Right lung (tissue), 10 donors: ENCODE data around the gene OR12D3. TPM values are rescaled to one million over a fixed set of nuclear protein-coding genes. Genes with fewer than 3 reads are reported as not detected.
"Not testable (repeated sequence)": the region's sequence is repeated elsewhere in the genome, so short reads cannot be mapped to it uniquely, and the experiment has no call there.

Source experiments
- DNase-seq, 2 donors: peaks; one replicate each; pipeline ENCODE4 v3.0.0-alpha.2; 2013
- long read RNA-seq, 8 donors: transcript quantifications; one replicate each; lab custom pipeline, GENCODE V29; 2026
- polyA plus RNA-seq, 5 donors: library from polyadenylated mRNA; unstranded; fragments of 120-200 nt; gene quantifications; one replicate each; pipeline versions ENCODE4 v1.2.1 to v1.2.3, GENCODE V29; 2013; ENCODE audit warnings: inconsistent platforms in 1 of 5, low replicate concordance in 1 of 5; ENCODE audit not compliant: insufficient read length in 5 of 5, insufficient read depth in 1 of 5

The OR12D3 gene, protein sequence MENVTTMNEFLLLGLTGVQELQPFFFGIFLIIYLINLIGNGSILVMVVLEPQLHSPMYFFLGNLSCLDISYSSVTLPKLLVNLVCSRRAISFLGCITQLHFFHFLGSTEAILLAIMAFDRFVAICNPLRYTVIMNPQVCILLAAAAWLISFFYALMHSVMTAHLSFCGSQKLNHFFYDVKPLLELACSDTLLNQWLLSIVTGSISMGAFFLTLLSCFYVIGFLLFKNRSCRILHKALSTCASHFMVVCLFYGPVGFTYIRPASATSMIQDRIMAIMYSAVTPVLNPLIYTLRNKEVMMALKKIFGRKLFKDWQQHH
- polyA plus RNA-seq = not detected
- long read RNA-seq, donor 1, partial matches to known transcripts = 0 of 1 reads
- long read RNA-seq, donor 1, other reads (novel, unspliced or antisense) = 0 of 1 reads
- long read RNA-seq, donor 2 = 0 reads
- long read RNA-seq, donor 3 = 0 reads
- long read RNA-seq, donor 4 = 0 reads
- long read RNA-seq, donor 5 = 0 reads
- long read RNA-seq, donor 6 = 0 reads
- long read RNA-seq, donor 7 = 0 reads
- long read RNA-seq, donor 8 = 0 reads

DNA sequence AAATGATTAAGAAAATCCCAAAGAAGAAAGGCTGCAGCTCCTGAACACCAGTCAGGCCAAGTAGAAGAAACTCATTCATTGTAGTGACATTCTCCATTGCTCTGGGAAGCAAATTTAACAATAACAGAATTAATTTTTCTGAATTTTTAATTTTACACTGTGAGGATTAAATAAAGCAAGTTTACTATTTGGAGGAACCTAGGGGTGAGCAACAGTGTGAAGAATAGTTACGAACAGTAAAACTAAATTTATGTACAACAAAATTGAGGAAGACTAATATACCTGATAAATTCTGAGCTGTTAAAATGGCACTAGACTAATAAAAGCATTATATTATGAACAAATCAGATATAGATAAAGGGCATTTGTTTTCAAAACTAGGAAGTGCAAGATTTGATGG, at the start of gene OR12D3:
Gene OR12D3 (minus strand): TSS at position 101 of the 400 bp plus-strand sequence. CDS start 4 bp downstream, at position 97.
- no peak for DNase-seq

DNA sequence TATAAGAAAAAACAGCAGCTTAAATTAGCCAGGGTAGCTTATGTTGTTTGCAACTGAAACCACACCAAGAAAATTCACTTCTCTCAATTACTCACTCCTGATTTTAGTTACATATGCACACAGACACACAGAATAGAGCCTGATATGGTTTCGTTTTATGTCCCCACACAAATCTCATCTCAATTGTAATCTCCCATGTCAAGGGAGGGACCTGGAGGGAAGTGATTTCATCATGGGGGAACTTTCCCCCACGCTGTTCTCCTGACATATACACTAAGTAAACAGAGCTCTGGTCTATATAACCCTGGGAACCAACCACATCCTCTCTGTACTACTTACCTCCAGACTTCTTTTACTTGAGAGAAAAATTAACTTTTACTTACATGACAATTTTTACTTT, 49.5 kb upstream of the OR12D3 start:
- DNase-seq = no peak

DNA sequence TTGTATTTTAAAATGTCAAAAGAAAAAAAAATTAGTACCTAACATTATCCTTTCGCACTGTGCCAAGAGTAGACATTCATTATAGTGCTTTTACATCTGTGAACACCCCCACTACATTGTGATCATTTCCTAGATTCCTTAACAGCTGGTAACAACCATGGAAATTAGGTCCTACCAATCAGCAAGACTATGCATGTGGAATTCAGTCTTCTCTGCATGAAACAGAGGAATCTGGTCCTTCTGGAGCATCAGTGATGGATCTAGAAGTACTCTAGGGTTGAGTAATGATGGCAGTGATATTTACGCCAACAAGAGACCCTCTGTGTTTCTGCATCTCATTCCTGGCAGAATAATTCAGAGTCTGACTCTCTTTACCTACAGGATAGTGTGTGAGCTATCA, 49.1 kb upstream of the OR12D3 start:
- DNase-seq = no peak

DNA sequence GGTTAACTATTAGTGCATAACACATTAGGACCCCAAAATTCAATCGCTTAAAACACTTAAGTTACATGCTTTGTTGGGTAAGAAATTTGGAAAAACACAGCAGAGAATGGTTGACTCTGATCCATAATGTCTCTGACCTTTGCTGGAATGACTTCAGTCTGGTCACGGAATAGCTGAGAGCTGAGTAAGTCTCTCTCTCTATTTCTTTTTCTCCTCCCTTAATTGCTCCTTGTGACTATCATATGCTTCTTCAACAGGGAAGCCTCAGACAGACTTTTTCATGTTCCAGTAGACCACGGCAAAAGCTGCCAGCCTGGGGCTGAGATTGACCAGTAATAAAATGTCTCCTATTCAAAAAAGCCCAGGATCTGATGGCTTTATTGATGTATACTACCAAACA, 44.4 kb upstream of the OR12D3 start:
- no peak for DNase-seq

DNA sequence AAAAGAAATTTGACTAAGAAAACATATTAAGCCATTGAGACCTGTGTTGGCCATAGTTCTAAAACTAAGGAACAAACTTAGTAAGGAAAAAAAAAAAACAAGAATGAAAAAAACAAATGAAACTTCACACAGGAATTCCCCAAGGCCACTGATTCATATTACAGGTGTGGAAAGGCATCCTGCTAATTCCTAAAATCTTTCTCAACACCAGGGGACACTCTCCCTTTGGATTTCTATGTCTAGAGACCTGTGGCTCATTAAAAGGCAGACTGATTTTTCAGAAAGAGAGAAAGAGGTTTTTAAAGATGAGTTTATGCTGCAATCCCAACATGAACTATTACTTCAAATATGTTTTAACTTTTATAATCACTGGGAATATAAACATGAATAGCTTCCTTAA, 39.5 kb upstream of the OR12D3 start, which contains the start of gene OR12D1:
Gene OR12D1 (plus strand): TSS at position 341 of the 400 bp plus-strand sequence.
- DNase-seq = no peak

DNA sequence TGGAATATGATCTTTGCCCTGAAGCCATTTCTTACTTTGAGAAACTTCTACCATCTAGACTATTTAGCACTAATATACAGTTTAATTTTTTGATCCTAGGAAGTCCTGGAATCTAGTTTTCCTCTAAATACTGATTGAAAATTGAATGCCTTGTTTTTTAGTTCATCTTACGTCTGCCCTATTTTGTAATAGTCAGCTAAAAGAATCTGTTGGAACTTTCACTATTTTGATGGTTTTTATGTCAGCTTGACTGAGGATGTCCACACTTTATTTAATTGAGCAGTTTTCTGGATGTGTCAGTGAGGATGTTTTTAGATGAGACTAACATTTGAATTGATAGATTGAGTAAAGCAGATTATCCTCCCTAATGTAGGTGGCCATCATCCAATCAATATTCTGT, 28.7 kb upstream of the OR12D3 start:
- DNase-seq = no peak

DNA sequence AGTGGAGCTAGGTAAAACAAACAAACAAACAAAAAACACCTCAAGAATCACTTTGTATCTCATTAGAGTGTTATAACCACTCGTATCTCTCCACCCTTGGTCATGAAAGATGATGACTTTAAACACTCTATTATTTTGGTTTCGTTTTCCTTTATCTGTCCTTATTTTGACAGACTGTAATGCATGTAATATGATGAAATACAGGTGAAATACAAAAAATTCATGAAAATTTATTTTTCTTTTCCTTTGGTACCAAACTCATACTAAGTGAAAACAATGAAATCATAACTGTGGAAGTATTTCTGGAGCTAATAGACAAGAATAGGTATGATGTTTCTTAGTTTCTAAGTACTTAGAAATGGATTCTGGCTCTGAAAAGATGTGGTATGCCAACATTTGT, 24.4 kb upstream of the OR12D3 start:
- no peak for DNase-seq

DNA sequence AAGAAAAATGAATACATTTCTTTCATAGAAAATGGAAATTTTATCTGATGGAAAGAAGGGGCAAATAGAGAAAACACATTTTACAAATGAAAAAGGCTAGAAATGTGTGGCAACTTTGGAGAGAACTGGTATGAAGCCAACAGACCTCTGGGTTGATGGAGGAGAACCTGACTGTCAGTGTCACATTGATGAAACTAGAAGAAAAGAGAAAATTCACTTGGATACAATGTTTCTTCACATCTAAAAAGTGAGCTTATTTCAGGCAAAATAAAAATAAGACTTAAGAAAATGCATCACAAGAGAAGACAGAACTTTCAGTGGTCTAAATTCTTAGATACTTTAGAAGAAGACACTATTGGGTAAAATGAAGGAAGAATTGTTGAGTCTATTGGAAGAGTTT, 20.2 kb upstream of the OR12D3 start, which contains the start of gene OR12D2:
Gene OR12D2 (plus strand): TSS at position 301 of the 400 bp plus-strand sequence. CDS start 1,069 bp downstream, outside the sequence.
- DNase-seq = no peak

DNA sequence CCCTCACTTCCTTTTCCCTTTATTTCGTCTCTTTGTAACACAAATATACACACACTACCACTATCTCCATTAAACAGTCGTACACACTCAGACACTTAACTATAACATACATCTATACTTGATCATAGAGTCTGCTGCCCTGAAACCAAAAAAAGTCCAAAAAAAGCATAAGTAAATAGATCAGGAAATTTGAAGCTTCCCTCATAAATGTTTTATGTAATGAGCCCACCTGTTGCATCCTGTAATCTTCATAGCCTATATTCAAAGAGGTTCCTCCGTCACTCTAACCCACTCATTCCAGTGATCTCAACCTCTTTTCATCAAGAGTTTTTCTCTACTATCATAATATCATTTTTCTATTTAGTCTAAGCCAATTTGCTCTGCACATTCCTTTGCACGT, 13.4 kb upstream of the OR12D3 start:
- DNase-seq = no peak

DNA sequence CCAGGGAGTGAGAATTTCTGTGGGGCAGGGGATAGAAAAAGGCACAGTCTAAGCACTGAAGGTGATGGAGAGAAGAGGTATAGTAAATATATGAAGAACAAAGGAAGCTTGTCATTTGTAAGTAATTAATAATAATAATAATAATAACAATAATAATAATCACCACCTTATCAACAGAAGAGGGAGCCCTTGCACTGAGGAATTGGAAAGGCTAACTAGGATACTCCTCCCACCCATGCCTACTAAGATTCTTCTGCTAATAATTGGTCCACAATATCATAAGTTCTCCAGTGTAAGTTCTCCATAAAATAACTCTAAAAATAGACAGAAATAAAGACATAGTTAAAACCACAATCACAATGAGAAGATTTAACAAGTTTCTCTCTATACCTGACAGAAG, 912 bp upstream of the OR12D3 start:
- peak in 1 of 2 donors; percentile 0 for DNase-seq

DNA sequence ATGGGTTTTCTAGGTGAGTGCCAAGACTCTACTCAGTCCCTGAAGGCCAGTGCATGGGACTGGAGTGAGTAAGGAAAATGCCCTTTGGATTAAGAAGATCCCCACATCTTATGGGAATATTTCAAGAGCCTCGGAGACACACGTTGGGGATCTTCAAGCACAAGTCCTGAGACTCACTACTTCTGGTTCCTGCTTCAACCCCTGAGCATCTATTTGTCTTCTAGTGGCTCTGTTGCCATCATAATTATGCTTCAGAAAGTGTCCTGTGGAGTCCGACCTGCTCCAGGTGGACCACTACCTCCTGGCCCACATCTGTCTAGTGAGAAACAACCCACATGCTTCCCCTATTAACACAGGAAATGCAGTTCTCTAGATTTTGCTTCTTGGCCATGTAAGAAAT, 6.3 kb downstream of the OR12D3 start, which contains the start of gene OR5V1:
Gene OR5V1 (minus strand): TSS at position 101 of the 400 bp plus-strand sequence. CDS start 12,670 bp downstream, outside the sequence.
- DNase-seq = no peak

DNA sequence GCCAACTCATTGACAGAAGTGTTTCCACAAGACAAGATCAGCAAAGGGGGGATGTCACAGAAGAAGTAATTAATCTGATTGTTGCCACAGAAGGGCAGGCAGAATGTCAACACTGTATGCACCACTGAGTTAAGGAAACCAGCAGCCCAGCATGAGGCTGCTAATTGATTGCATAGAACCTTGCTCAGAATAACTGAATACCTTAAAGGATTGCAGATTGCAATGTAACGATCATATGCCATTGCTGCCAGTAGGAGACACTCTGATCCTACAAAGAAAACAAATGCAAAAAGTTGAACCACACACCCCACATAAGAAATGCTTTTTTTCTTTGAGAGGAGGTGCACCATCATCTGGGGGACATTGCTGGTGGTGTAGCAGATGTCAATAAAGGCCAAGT, 19.5 kb downstream of the OR12D3 start:
- DNase-seq = no peak

DNA sequence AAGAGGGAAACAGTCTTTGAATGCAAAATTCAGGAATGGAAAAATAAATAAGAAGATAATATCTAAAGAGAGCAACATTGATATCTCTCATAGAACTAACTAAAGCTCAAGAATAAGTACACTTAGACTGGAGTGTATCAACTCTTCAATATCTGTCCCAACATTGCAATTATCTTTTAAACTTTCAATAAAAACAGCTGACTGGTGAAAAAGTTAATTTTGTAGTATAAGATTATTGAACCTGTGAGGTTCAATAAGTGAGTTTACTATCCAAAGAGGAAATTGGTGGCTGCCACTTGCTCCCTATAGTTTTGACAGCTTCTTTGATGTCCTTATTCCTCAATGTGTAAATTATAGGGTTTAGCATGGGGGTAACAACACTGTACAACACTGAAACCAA, 20.1 kb downstream of the OR12D3 start:
- DNase-seq = no peak

DNA sequence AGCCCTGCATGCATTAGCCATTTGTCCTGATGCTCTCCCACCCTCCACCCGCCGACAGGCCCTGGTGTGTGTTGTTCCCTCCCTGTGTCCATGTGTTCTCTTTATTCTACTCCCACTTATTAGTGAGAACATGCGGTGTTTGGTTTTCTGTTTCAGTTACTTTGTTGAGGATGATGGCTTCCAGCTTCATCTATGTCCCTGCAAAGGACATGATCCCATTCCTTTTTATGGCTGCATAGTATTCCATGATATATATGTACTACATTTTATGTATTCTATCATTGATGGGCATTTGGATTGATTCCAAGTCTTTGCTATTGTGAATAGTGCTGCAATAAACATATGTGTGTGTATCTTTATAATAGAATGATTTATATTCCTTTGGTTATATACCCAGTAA, 25.7 kb downstream of the OR12D3 start:
- not testable (repeated sequence) for DNase-seq

DNA sequence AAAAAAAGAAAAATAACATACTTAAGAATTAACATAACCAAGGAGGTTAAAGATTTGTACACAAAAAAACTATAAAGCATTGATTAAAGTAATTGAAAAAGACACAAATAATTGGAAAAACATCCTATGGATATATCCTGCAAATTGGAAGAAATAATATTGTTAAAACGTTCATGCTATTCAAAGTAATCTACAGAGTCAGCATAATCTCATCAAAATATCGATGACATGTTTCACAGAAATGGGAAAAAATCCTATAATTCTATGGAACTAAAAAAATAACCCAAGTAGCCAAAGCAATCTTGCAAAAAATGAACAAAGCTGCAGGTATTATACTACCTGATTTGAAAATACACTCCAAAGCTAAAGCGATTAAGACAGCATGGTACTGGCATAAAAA, 29.7 kb downstream of the OR12D3 start:
- no peak for DNase-seq

DNA sequence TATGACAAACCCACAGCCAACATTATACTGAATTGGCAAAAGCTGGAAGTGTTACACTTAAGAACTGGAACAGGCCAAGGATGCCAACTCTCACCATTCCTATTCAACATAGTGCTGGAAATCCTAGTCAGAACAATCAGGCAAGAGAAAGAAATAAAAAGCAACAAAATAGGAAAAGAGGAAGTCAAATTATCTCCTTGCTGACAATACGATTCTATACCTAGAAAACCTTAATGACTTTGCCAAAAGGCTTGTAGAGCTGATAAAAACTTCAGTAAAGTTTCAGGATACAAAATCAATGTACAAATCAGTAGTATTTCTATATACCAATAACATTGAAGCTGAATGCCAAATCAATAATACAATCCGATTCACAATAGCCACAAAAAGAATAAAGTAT, 38.8 kb downstream of the OR12D3 start:
- no peak for DNase-seq

DNA sequence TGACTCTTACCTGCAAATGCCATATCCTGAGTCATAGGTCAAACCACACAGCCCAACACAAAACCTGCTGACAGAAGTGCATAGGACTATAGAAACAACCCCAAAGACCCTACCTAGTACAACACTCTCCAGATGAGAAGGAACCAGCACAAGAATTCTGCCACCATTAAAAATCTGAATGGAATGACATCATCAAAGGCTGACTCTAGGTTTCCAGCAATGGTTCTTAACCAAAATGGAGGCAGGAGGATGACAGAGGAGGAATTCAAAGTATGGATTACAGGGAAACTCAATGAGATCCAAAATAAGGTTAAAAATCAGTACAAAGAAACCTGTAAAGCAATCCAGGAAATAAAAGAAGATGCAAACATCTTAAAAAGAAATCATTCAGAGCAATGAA, 42.4 kb downstream of the OR12D3 start:
- no peak for DNase-seq

DNA sequence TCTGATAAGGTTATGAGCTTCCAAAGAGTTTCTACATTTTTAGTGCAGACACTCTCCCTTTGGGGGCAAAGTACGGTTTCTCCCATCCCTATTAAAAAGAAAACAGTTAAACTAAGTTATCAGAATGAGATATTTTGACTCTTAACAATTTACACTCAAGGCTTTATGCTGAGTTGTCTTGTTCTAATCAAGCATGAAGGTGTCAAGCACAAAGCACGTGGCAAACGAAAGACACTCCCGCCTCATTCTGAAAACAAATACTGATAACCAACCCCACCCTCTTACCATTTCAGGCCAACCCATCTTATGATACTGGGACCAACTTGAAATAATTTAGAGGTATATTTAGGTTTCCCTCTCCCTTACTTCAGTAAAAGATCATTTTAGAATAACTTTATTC, 49.3 kb downstream of the OR12D3 start:
- DNase-seq = no peak

Other genes starting within 250 kb of the OR12D3 start
- gene OR2J2, start 204.4 kb downstream of the OR12D3 start, polyA plus RNA-seq = not detected
- gene OR14J1, start 73.6 kb downstream of the OR12D3 start, polyA plus RNA-seq = under 1 TPM; 0.05 to 0.12 (median 0.07) TPM
- not detected for gene OR5V1, start 6.4 kb downstream of the OR12D3 start, polyA plus RNA-seq
- gene OR12D2, start 20.3 kb upstream of the OR12D3 start, polyA plus RNA-seq = not detected
- not detected for gene OR12D1, start 39.6 kb upstream of the OR12D3 start, polyA plus RNA-seq
- gene OR10C1, start 64.0 kb upstream of the OR12D3 start, polyA plus RNA-seq = not detected
- not detected for gene OR11A1, start 81.8 kb upstream of the OR12D3 start, polyA plus RNA-seq
- gene OR2H1, start 81.9 kb upstream of the OR12D3 start, polyA plus RNA-seq = not detected
- not detected for gene MAS1L, start 112.7 kb upstream of the OR12D3 start, polyA plus RNA-seq
- gene UBD, start 184.4 kb upstream of the OR12D3 start, polyA plus RNA-seq = 1 to 10 TPM in 3 of 5 donors, under 1 TPM in 2; 0.68 to 2.8 (median 1.6) TPM
- gene OR2H2, start 209.8 kb upstream of the OR12D3 start, polyA plus RNA-seq = under 1 TPM in 4 of 5 donors, not detected in 1; 0.07 to 0.20 (median 0.17) TPM